A673 (cell line): ENCODE measurements around the gene MYO7B. TPM values are rescaled to one million over a fixed set of nuclear protein-coding genes. Genes with fewer than 3 reads are reported as not detected.

ENCODE experiments used
- BruUV-seq: library from RNA; stranded (reverse); fragments of 400-500 nt; replicated peaks from 2 replicates; lab custom pipeline; 2021; lab: Mats Ljungman, UMichigan
- CTCF ChIA-PET: fragments of 300-600 bp; sonication (Branson Sonifier 250); formaldehyde crosslinking; loops from one replicate; lab custom pipeline; 2022; ENCODE audit warnings: antibody characterized with exemption; lab: Charles Lee
- POLR2A ChIA-PET: fragments of 300-600 bp; sonication (Branson Sonifier 250); formaldehyde crosslinking; loops from one replicate; lab custom pipeline; 2022; ENCODE audit warnings: antibody characterized with exemption; ENCODE audit not compliant: low non-redundant PET; lab: Charles Lee
- DNase-seq: peaks from one replicate; pipeline ENCODE4 v3.0.0-alpha.2; 2015; ENCODE audit warnings: low spot score
- H3K27ac ChIP-seq: fragments of 200-600 bp; sonication (generic); 2 replicates; pipeline ENCODE4 v1.5.1; 2016; ENCODE audit warnings: mixed run types, low read depth, mild to moderate bottlenecking, mixed read lengths, antibody characterized with exemption, low read length; ENCODE audit not compliant: poor library complexity, severe bottlenecking
- H3K27me3 ChIP-seq: fragments of 200-600 bp; sonication (generic); replicated peaks from 2 replicates; pipeline ENCODE4 v1.6.1; 2017; ENCODE audit warnings: mixed run types, low read depth, mild to moderate bottlenecking, mixed read lengths, antibody characterized with exemption, low read length; ENCODE audit not compliant: insufficient read depth, poor library complexity
- H3K36me3 ChIP-seq: fragments of 200-600 bp; sonication (generic); 2 replicates; pipeline ENCODE4 v1.6.1; 2016; ENCODE audit warnings: mixed run types, mild to moderate bottlenecking, mixed read lengths, antibody characterized with exemption, low read length; ENCODE audit not compliant: insufficient read depth, poor library complexity, severe bottlenecking
- H3K4me1 ChIP-seq: fragments of 200-600 bp; sonication (generic); 2 replicates; pipeline ENCODE4 v1.6.1; 2017; ENCODE audit warnings: mixed run types, mild to moderate bottlenecking, mixed read lengths, antibody characterized with exemption, low read length; ENCODE audit not compliant: insufficient read depth, poor library complexity, severe bottlenecking
- H3K4me3 ChIP-seq: fragments of 200-600 bp; sonication (generic); 2 replicates; pipeline ENCODE4 v1.5.1; 2016; ENCODE audit warnings: low read depth, mixed run types, mild to moderate bottlenecking, mixed read lengths, low read length; ENCODE audit not compliant: poor library complexity, severe bottlenecking
- H3K9me3 ChIP-seq: fragments of 200-600 bp; sonication (generic); 2 replicates; pipeline ENCODE4 v1.6.1; 2016; ENCODE audit warnings: mixed run types, low read depth, mild to moderate bottlenecking, mixed read lengths, antibody characterized with exemption, low read length; ENCODE audit not compliant: poor library complexity, severe bottlenecking
- EZH2 ChIP-seq: fragments of 200-600 bp; sonication (generic); IDR thresholded peaks from 2 replicates; pipeline ENCODE4 v1.6.1; 2017; ENCODE audit warnings: borderline replicate concordance, low read depth, mild to moderate bottlenecking, mixed read lengths, antibody characterized with exemption, low read length; ENCODE audit not compliant: poor library complexity, severe bottlenecking
- intact Hi-C: fragments of 100-400 bp; cut with micrococcal nuclease; formaldehyde crosslinking; loops from one replicate; pipeline ENCODE4 v1.10.0; 2022; ENCODE audit not compliant: unreplicated experiment
- total RNA-seq: library from RNA; stranded (reverse); gene quantifications from 2 replicates; pipeline ENCODE4 v1.2.3, GENCODE V29; 2021
- TF ChIP-seq, protein P1 (sequence below): fragments of 300-800, 200-600 bp; sonication (generic); conservative IDR thresholded peaks from 2 replicates; pipeline ENCODE4 v1.5.1; 2017; ENCODE audit warnings: low read depth, mild to moderate bottlenecking, antibody characterized with exemption, low read length, moderate library complexity, mixed read lengths

The MYO7B gene
- total RNA-seq, 1 experiment from 2014 or later = 0.24 TPM

GRCh38 chr2:127608061-127609030, 72.9 kb downstream of the MYO7B start:
- H3K27ac ChIP-seq = no peak overlapping the region
- no peaks in the 10 kb centered on the region for H3K36me3 ChIP-seq
- H3K27me3 ChIP-seq = no peaks in the 10 kb centered on the region
- DNase-seq = no peak
- no peak overlapping the region for H3K4me3 ChIP-seq
- ChIA-PET CTCF (no interaction called here), POLR2A (no interaction called here)
- intact Hi-C loops = no loop called here
- TF ChIP-seq, protein P1, sequence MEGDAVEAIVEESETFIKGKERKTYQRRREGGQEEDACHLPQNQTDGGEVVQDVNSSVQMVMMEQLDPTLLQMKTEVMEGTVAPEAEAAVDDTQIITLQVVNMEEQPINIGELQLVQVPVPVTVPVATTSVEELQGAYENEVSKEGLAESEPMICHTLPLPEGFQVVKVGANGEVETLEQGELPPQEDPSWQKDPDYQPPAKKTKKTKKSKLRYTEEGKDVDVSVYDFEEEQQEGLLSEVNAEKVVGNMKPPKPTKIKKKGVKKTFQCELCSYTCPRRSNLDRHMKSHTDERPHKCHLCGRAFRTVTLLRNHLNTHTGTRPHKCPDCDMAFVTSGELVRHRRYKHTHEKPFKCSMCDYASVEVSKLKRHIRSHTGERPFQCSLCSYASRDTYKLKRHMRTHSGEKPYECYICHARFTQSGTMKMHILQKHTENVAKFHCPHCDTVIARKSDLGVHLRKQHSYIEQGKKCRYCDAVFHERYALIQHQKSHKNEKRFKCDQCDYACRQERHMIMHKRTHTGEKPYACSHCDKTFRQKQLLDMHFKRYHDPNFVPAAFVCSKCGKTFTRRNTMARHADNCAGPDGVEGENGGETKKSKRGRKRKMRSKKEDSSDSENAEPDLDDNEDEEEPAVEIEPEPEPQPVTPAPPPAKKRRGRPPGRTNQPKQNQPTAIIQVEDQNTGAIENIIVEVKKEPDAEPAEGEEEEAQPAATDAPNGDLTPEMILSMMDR = no peak
- no peaks in the 10 kb centered on the region for H3K4me1 ChIP-seq
- BruUV-seq = no TSS peak
- peaks cover 6% of the 10 kb centered on the region for H3K9me3 ChIP-seq

- POLR2A ChIA-PET = no interaction called here
- TF ChIP-seq, protein P1 = no peak
- no peak for TF ChIP-seq EZH2
- Histone ChIP-seq H3K4me1 (no peaks in the 10 kb centered on the region), H3K4me3 (no peak overlapping the region), H3K27me3 (no peaks in the 10 kb centered on the region), H3K36me3 (no peaks in the 10 kb centered on the region), H3K27ac (no peak overlapping the region), H3K9me3 (peaks cover 7% of the 10 kb centered on the region)
- intact Hi-C loops = no loop called here
- DNase-seq = no peak
- BruUV-seq = no TSS peak
- CTCF ChIA-PET = no interaction called here
Observed at GRCh38 chr2:127609031-127609751, 73.7 kb downstream of the MYO7B start.

DNA sequence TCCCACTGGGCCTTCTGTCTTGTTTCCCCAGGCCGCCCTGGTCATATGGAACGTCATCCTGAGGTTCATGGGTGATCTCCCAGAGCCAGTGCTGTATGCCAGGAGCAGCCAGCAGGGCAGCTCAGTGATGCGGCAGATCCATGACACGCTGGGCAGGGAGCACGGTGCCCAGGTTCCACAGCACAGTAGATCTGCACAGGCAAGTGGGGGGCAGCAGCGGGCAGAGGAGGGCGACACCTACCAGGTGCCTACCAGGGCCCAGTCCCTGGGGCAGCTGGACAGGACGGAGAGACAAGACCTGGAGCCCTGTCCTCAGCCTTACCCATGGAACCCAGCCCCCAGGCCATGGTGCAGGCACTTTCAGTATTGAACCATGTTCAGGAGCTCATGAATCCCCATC, 74.3 kb downstream of the MYO7B start:
- Histone ChIP-seq H3K4me3 (no peak overlapping the region), H3K4me1 (no peaks in the 10 kb centered on the region), H3K27ac (no peak overlapping the region), H3K9me3 (peaks cover 7% of the 10 kb centered on the region), H3K27me3 (no peaks in the 10 kb centered on the region), H3K36me3 (no peaks in the 10 kb centered on the region)
- intact Hi-C loops = no loop called here
- ChIA-PET CTCF (no interaction called here), POLR2A (no interaction called here)
- DNase-seq = no peak
- no TSS peak for BruUV-seq
- TF ChIP-seq EZH2 = no peak
- TF ChIP-seq, protein P1 = no peak
